HepG2 (cell line): Measurements from ENCODE around the gene RTBDN. TPM values are rescaled to one million over a fixed set of nuclear protein-coding genes. Genes with fewer than 3 reads are reported as not detected.

Experiments used
- AGO1 ChIP-seq: fragments of 200-400 bp; formaldehyde crosslinking; IDR thresholded peaks from 2 replicates; pipeline ENCODE4 v1.6.1; 2017; ENCODE audit warnings: mild to moderate bottlenecking, low read depth, low read length, moderate library complexity; ENCODE audit not compliant: poor library complexity, severe bottlenecking
- CHD2 ChIP-seq: IDR thresholded peaks from 2 replicates; pipeline ENCODE4 v1.6.1; 2011; ENCODE audit warnings: low read depth, low read length, improper control_type of control experiment
- KLF16 ChIP-seq, 2 experiments: sonication (generic) in 1 of 2; formaldehyde crosslinking in 1 of 2; IDR thresholded peaks; 2 replicates each; pipeline versions ENCODE4 v1.6.1 to v1.8.0; 2016 to 2023; ENCODE audit warnings: missing genetic modification reagents in 2 of 2, missing compliant biosample characterization in 1 of 2
- KLF6 ChIP-seq: IDR thresholded peaks from 2 replicates; pipeline ENCODE4 v1.8.0; 2016; ENCODE audit warnings: missing biosample characterization, missing genetic modification reagents
- NR2C2 ChIP-seq: sonication (generic); formaldehyde crosslinking; IDR thresholded peaks from 2 replicates; pipeline ENCODE4 v1.4.0; 2020; ENCODE audit warnings: missing genetic modification reagents, mild to moderate bottlenecking, moderate library complexity, borderline replicate concordance
- PCBP2 ChIP-seq: fragments of 200-400 bp; formaldehyde crosslinking; optimal IDR thresholded peaks from 2 replicates; pipeline ENCODE3; 2018; ENCODE audit warnings: low read length, low read depth; ENCODE audit not compliant: poor library complexity, severe bottlenecking
- RBAK ChIP-seq: sonication (generic); formaldehyde crosslinking; IDR thresholded peaks from 2 replicates; pipeline ENCODE4 v1.5.1; 2020; ENCODE audit warnings: mild to moderate bottlenecking, missing genetic modification reagents
- RNF2 ChIP-seq: fragments of 450-650 bp; conservative IDR thresholded peaks from 2 replicates; pipeline ENCODE4 v1.6.1; 2016; ENCODE audit warnings: low read depth
- SIX1 ChIP-seq: sonication (generic); formaldehyde crosslinking; IDR thresholded peaks from 2 replicates; pipeline ENCODE4 v1.4.0; 2020; ENCODE audit warnings: missing genetic modification reagents, borderline replicate concordance
- SIX4 ChIP-seq: sonication (generic); formaldehyde crosslinking; IDR thresholded peaks from 2 replicates; pipeline ENCODE4 v1.4.0; 2020; ENCODE audit warnings: missing genetic modification reagents
- ZFP37 ChIP-seq: sonication (generic); formaldehyde crosslinking; IDR thresholded peaks from 2 replicates; pipeline ENCODE4 v1.4.0; 2020; ENCODE audit warnings: missing genetic modification reagents, borderline replicate concordance
- ZMYM3 ChIP-seq: sonication (generic); formaldehyde crosslinking; IDR thresholded peaks from 2 replicates; pipeline ENCODE4 v1.5.1; 2020; ENCODE audit warnings: mild to moderate bottlenecking, missing genetic modification reagents
- ZNF232 ChIP-seq: sonication (generic); formaldehyde crosslinking; IDR thresholded peaks from 2 replicates; pipeline ENCODE4 v1.4.0; 2020; ENCODE audit warnings: missing genetic modification reagents, borderline replicate concordance
- ZNF282 ChIP-seq: fragments of 450-650 bp; IDR thresholded peaks from 2 replicates; pipeline ENCODE4 v1.6.1; 2018; ENCODE audit not compliant: partially characterized antibody
- ZNF326 ChIP-seq: sonication (generic); formaldehyde crosslinking; IDR thresholded peaks from 2 replicates; pipeline ENCODE4 v1.4.0; 2020; ENCODE audit warnings: missing genetic modification reagents, borderline replicate concordance
- ZNF747 ChIP-seq: sonication (generic); formaldehyde crosslinking; IDR thresholded peaks from 2 replicates; pipeline ENCODE4 v1.8.1; 2023; ENCODE audit warnings: missing genetic modification reagents, mild to moderate bottlenecking, borderline replicate concordance
- ZNF878 ChIP-seq: sonication (generic); formaldehyde crosslinking; IDR thresholded peaks from 2 replicates; pipeline ENCODE4 v1.8.1; 2023; ENCODE audit warnings: mild to moderate bottlenecking, missing genetic modification reagents, moderate library complexity
- ZSCAN30 ChIP-seq: sonication (generic); formaldehyde crosslinking; IDR thresholded peaks from 2 replicates; pipeline ENCODE4 v1.5.0; 2020; ENCODE audit warnings: mild to moderate bottlenecking, missing genetic modification reagents
- ZSCAN9 ChIP-seq: IDR thresholded peaks from 2 replicates; pipeline ENCODE4 v1.6.1; 2016; ENCODE audit warnings: borderline replicate concordance
- polyA plus RNA-seq, 8 experiments: library from polyadenylated mRNA; depleted of rRNA in 3 of 8; stranded (reverse) in 7 of 8; unstranded in 1 of 8; fragments of >200 nt; fragmentation: Illumina TruSeq in 4 of 8; extraction: Trizol in 4 of 8; gene quantifications; 2 replicates each; pipeline versions ENCODE4 v1.2.1 to v1.2.3, GENCODE V29; 2011 to 2016; ENCODE audit warnings: low read depth in 4 of 8, missing spikeins in 1 of 8, mixed read lengths in 1 of 8; ENCODE audit not compliant: insufficient read depth in 1 of 8
- total RNA-seq, 5 experiments: library from RNA; depleted of rRNA; stranded (reverse); fragments of >200 nt; fragmentation: Illumina TruSeq; extraction: Trizol; gene quantifications; 2 replicates each; pipeline ENCODE4 v1.2.3, GENCODE V29; 2016; ENCODE audit warnings: low read depth in 1 of 5
- TF ChIP-seq, protein P1 (sequence below): sonication (generic); formaldehyde crosslinking; IDR thresholded peaks from 2 replicates; pipeline ENCODE4 v1.4.0; 2020; ENCODE audit warnings: missing genetic modification reagents
- TF ChIP-seq, protein P2 (sequence below): sonication (generic); formaldehyde crosslinking; IDR thresholded peaks from 2 replicates; pipeline ENCODE4 v1.5.0; 2020; ENCODE audit warnings: mild to moderate bottlenecking, missing genetic modification reagents
- TF ChIP-seq, protein P3 (sequence below): sonication (generic); formaldehyde crosslinking; IDR thresholded peaks from 2 replicates; pipeline ENCODE4 v1.4.0; 2020; ENCODE audit warnings: mild to moderate bottlenecking, missing genetic modification reagents

The RTBDN gene
- total and polyA plus RNA-seq, 2 of the 13 experiments (the other 11 are each of a cell fraction or from before 2014, with no cell fraction given): 0.27 to 0.48 TPM

DNA sequence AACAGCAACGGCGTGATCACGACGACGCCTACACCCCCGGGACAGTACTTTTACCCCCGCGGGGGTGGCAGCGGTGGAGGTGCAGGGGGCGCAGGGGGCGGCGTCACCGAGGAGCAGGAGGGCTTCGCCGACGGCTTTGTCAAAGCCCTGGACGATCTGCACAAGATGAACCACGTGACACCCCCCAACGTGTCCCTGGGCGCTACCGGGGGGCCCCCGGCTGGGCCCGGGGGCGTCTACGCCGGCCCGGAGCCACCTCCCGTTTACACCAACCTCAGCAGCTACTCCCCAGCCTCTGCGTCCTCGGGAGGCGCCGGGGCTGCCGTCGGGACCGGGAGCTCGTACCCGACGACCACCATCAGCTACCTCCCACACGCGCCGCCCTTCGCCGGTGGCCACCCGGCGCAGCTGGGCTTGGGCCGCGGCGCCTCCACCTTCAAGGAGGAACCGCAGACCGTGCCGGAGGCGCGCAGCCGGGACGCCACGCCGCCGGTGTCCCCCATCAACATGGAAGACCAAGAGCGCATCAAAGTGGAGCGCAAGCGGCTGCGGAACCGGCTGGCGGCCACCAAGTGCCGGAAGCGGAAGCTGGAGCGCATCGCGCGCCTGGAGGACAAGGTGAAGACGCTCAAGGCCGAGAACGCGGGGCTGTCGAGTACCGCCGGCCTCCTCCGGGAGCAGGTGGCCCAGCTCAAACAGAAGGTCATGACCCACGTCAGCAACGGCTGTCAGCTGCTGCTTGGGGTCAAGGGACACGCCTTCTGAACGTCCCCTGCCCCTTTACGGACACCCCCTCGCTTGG, 42.1 kb downstream of the RTBDN start (continued):
- no peak for TF ChIP-seq SIX4 (CRISPR knock-in tag)
- TF ChIP-seq ZFP37 (CRISPR knock-in tag): no peak; the same call in 1 of the 2 replicates
- no peak for TF ChIP-seq KLF16 (CRISPR knock-in tag; IDR thresholded peaks at IDR 0.05)
- TF ChIP-seq CHD2: no peak
- no peak for TF ChIP-seq KLF6 (CRISPR knock-in tag)
- TF ChIP-seq, protein P1, sequence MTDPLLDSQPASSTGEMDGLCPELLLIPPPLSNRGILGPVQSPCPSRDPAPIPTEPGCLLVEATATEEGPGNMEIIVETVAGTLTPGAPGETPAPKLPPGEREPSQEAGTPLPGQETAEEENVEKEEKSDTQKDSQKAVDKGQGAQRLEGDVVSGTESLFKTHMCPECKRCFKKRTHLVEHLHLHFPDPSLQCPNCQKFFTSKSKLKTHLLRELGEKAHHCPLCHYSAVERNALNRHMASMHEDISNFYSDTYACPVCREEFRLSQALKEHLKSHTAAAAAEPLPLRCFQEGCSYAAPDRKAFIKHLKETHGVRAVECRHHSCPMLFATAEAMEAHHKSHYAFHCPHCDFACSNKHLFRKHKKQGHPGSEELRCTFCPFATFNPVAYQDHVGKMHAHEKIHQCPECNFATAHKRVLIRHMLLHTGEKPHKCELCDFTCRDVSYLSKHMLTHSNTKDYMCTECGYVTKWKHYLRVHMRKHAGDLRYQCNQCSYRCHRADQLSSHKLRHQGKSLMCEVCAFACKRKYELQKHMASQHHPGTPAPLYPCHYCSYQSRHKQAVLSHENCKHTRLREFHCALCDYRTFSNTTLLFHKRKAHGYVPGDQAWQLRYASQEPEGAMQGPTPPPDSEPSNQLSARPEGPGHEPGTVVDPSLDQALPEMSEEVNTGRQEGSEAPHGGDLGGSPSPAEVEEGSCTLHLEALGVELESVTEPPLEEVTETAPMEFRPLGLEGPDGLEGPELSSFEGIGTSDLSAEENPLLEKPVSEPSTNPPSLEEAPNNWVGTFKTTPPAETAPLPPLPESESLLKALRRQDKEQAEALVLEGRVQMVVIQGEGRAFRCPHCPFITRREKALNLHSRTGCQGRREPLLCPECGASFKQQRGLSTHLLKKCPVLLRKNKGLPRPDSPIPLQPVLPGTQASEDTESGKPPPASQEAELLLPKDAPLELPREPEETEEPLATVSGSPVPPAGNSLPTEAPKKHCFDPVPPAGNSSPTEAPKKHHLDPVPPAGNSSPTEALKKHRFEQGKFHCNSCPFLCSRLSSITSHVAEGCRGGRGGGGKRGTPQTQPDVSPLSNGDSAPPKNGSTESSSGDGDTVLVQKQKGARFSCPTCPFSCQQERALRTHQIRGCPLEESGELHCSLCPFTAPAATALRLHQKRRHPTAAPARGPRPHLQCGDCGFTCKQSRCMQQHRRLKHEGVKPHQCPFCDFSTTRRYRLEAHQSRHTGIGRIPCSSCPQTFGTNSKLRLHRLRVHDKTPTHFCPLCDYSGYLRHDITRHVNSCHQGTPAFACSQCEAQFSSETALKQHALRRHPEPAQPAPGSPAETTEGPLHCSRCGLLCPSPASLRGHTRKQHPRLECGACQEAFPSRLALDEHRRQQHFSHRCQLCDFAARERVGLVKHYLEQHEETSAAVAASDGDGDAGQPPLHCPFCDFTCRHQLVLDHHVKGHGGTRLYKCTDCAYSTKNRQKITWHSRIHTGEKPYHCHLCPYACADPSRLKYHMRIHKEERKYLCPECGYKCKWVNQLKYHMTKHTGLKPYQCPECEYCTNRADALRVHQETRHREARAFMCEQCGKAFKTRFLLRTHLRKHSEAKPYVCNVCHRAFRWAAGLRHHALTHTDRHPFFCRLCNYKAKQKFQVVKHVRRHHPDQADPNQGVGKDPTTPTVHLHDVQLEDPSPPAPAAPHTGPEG (CRISPR knock-in tag): no peak; the same call in 1 of the 2 replicates
- TF ChIP-seq NR2C2 (CRISPR knock-in tag): peak; percentile 91
- TF ChIP-seq AGO1: no peak
- TF ChIP-seq, protein P2, sequence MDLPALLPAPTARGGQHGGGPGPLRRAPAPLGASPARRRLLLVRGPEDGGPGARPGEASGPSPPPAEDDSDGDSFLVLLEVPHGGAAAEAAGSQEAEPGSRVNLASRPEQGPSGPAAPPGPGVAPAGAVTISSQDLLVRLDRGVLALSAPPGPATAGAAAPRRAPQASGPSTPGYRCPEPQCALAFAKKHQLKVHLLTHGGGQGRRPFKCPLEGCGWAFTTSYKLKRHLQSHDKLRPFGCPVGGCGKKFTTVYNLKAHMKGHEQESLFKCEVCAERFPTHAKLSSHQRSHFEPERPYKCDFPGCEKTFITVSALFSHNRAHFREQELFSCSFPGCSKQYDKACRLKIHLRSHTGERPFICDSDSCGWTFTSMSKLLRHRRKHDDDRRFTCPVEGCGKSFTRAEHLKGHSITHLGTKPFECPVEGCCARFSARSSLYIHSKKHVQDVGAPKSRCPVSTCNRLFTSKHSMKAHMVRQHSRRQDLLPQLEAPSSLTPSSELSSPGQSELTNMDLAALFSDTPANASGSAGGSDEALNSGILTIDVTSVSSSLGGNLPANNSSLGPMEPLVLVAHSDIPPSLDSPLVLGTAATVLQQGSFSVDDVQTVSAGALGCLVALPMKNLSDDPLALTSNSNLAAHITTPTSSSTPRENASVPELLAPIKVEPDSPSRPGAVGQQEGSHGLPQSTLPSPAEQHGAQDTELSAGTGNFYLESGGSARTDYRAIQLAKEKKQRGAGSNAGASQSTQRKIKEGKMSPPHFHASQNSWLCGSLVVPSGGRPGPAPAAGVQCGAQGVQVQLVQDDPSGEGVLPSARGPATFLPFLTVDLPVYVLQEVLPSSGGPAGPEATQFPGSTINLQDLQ (CRISPR knock-in tag): no peak
- 0 out of 2 replicates have a peak, but pooled peaks have one; percentile 50 for TF ChIP-seq ZNF232 (CRISPR knock-in tag)
- TF ChIP-seq ZNF747: peak; percentile 59; the same call in 1 of the 2 replicates
- peak; percentile 34; the same call in 1 of the 2 replicates for TF ChIP-seq ZMYM3
- peak; percentile 80; the same call in 1 of the 2 replicates for TF ChIP-seq ZNF878 (CRISPR knock-in tag)
- no peak for TF ChIP-seq SIX1 (CRISPR knock-in tag)
- TF ChIP-seq, protein P3, sequence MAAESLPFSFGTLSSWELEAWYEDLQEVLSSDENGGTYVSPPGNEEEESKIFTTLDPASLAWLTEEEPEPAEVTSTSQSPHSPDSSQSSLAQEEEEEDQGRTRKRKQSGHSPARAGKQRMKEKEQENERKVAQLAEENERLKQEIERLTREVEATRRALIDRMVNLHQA (CRISPR knock-in tag): no peak
- TF ChIP-seq PCBP2: no peak
- no peak for TF ChIP-seq ZSCAN30
- TF ChIP-seq RNF2: 0 out of 2 replicates have a peak, but pooled peaks have one; percentile 38
- TF ChIP-seq ZNF282: no peak
- no peak for TF ChIP-seq ZNF326 (CRISPR knock-in tag)
- TF ChIP-seq RBAK: no peak
- no peak for TF ChIP-seq ZSCAN9 (CRISPR knock-in tag)
